Measurements from ENCODE around the gene DYNLT2B.
A peak's percentile ranks its signal among the peaks of the same experiment; 100 is the strongest.
"Not testable (repeated sequence)": the region's sequence is repeated elsewhere in the genome, so short reads cannot be mapped to it uniquely, and the experiment has no call there.

The DYNLT2B gene
- 0.35 to 0.48 reads per million in 2 donors for total RNA-seq

DNA sequence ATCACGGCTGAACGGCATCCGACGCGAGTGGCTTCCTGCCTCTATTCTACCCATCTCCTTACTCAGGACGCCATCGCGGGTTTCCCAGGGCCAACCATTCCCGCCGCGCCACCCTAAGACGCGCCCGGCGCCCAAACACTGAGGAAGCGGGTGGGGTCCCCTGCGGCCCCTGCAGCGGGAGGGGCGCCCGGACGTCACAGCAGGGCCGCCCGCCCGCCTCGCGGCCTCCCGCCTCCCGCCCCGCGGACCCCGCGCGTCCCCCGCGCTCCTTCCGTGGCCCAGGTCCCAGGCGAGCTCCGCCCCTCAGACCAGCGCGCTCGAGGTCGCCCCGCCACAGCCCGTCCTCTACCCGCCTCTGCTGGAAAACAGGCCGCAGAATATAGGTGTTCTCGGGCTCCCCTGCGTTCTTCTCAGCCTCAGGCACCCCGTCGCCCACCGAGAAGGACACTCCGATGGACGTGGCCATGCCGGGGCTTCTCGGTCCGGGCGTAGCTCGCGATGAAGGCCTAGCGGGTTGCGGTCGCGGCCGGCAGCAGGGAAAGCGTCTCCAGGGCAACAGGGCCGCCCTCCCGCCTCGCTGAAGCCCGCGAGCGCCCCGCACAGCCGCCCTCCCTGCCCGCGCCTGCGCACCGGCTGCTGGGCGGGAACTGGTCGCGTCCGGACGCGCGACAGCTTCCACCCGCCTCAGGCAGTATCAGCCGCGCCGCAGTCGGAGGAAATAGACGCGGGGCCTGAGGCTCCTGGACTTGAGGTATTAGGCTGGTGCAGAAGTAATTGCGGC lies at the start of gene DYNLT2B:
Gene DYNLT2B (minus strand): TSS at position 554 of the 781 bp plus-strand sequence. CDS start 88 bp downstream, at position 466.
- peak; percentile 79 for DNase-seq

DNA sequence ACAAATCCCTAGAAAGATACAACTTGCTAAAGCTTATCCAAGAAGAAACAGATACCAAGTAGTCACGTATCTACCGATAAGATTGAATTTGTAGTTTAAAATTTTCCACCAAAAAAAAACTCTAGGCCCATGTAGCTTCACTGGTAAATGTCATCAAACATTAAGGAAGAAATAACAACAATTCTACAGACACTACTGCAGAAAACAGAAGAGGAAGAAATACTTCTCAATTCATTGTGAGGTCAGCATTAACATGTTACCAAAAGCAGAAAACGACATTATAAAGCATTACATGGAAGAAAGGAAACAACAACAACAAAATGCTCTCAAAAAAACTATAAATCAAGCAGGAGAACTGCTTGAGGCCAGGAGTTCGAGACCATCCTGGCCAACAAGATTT lies 47.7 kb upstream of the DYNLT2B start:
- DNase-seq: no peak

DNA sequence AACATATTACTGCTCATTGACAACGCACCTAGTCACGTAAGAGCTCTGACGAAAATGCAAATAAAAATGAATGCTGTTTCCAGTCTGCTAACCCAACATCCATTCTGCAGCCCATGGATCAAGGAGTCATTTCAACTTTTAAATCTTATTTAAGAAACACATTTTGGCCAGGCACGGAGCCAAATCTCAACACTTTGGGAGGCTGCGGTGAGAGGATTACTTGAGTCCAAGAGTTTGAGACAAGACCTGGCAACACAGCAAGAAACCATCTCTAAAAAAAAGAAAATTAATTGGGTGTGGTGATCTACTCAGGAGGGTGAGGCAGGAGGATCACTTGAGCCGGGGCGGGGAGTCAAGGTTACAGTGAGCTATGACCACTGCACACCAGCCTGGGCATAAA lies 42.5 kb upstream of the DYNLT2B start:
- no peak for DNase-seq

DNA sequence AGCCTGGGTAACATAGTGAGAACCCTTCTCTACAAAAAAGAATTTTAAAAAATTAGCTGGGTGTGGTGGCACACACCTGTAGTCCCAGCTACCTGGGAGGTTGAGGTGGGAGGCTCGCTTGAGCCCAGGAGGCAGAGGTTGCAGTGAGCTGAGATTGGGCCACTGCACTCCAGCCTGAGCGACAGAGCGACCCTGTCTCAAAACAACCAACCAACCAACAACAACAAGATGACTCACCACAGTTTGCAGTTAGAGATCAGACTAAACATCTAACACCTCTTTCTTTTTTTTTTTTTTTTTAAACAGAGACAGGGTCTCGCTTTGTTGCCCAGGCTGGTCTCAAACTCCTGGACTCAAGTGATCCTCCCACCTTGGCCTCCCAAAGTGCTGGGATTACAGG lies 40.5 kb upstream of the DYNLT2B start:
- DNase-seq: not testable (repeated sequence)

DNA sequence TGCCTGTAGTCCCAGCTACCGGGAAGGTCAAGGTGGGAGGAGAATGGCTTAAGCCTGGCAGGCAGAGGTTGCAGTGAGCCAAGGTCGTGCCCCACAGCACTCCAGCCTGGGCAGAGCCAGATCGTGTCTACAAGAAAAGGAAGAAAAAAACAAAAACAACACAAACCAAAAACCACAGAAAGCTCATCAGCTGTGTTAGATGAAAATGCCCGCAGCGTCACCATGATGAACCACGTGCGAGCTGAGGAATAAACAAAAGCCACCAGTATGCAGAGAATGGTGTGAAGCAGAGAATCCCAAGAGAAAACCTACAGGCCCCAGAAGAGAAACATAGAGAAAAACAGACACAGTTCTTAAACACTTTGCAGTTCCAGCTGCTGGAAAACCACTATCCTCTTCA lies 39.9 kb upstream of the DYNLT2B start:
- DNase-seq: no peak

DNA sequence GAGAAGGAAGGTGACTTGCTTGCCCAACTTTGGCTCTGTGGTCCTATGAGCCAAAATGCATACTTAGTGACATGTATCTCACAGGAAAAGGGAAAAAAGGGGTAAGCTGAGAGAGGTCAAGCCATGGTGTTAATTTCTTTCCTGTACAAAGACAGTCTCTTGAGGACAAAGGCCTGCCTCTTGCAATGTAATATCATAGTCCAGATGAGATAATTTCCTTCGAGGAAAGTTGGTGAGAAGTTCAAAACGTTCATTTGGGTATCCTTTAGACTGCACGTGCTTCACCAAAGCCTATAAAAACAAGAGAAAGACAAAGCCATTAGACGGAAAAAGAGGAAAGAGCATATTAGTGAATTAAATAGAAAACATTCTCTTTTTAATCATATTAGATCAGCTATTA lies 38.5 kb upstream of the DYNLT2B start:
- no peak for DNase-seq

DNA sequence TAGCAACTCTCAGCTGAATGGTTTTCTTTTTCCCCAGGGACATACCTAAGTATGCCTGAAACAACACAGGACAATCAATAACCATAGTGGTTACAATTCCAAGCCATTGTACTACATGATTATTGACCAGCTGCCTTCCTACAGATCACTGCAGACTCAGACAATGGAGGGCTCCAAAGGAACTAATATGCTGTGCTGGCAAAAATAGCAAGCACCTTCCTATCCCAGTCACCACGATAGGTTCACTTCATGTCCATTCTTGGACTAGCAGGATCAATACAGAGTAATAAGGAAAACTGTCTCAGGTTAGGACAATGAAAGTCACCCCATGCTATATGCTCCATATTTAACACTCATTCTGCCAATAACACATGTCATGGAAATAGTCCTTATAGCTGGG lies 37.6 kb upstream of the DYNLT2B start:
- no peak for DNase-seq

DNA sequence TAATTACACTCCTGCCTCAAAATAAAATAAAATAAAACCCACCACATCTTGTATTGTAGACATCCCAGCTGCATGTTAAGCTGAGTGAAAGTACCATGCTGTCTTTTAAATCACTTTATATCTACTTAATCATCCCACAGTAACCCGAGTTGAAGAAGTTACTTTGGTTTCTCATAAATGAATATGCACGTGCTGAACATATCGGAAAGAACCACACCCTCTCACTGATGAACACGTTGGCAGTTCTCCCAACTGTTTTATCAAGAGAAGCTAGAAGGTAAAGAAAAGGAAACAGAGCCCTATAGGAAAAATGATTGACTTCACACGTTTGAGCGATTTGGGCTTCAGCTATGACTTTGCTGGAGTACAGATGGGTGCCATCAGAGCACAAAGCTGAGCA lies 36.1 kb upstream of the DYNLT2B start:
- DNase-seq: no peak

DNA sequence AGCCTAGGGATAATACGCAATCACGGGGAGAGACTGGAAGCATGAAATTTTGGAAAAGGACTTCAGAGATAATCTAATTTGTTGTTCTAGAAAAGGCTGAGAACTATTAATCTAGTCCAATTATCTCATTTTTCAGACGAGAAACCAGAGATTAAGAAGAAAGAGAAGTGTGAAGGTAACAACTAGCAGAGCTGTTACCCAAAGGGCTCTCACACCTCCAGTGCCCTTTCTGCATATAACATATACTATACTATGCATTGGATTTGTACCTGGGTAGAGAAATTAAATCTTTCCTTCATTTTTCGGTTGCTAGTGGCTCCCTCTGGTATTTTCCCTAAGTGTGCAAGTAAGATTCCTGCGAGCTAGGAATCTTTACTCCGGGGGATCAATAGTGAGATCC lies 33.5 kb upstream of the DYNLT2B start:
- DNase-seq: no peak

DNA sequence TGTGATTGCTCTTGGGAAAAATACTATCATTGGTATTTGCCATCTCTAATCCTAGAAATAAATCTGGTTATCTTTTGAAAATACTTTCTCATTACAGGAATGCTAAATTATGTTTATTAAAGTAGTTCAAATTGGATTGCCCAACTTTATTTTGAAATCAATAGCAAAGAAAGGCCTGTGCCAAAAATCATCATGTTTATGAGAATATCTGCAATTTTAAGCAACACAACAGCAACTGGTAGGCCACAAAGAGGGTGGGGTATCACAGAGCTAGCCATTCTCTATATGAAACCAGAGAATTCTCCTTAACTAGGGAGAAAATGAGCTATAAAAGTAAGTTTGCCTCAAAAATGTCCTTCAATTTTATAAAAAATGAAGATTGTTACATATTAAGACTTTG lies 32.0 kb upstream of the DYNLT2B start:
- DNase-seq: no peak

DNA sequence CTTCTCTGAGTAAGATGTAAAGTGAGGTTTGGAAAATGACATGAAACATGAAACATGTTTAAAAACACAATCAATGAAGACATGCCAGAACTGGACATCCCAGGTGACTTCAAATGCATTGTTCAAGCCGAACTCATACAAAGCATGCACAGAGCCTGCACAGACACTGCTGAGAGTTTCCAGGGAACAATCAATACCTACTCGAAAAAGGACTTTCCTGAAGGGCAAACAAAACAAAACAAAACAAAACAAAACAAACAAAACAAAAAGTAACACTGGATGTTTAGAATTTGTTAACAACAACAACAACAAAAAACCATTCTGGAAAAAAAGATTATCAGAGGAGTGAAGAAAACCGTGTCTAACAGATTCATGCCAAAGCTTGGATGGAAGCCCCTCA lies 30.7 kb upstream of the DYNLT2B start:
- DNase-seq: no peak

DNA sequence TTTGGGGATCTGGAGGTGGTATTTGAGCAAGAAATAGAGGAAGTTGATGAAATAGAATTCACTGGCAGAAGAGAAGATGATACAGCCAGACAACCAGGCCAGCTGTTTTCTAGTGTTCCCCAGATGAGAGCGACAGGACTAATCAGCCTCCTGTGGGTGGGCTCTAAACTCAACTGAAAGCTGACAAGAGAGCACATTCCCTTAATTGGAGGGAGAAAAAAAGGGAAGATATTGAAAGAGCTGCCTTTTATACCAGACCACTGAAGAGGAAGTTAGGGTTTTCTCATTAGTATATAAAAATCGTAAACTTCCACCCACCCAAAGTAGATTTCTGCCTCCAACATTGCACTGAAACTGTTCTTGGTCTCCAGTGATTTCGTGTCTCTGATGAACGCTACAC lies 26.6 kb upstream of the DYNLT2B start:
- DNase-seq: no peak

DNA sequence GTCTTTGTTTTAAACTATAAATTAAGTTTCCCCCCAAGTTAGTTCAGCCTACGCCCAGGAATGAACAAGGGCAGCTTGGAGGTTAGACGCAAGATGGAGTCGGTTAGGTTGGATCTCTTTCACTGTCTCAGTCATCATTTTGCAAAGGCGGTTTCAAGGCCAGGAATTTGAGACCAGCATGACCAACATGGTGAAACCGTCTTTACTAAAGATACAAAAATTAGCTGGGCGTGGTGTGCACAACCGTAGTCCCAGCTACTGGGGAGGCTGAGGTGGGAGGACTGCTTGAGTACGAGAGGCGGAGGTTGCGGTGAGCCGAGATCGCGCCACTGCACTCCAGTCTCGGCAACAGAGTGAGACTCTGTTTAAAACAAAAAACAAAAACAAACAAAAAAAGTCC lies 25.9 kb upstream of the DYNLT2B start:
- not testable (repeated sequence) for DNase-seq

DNA sequence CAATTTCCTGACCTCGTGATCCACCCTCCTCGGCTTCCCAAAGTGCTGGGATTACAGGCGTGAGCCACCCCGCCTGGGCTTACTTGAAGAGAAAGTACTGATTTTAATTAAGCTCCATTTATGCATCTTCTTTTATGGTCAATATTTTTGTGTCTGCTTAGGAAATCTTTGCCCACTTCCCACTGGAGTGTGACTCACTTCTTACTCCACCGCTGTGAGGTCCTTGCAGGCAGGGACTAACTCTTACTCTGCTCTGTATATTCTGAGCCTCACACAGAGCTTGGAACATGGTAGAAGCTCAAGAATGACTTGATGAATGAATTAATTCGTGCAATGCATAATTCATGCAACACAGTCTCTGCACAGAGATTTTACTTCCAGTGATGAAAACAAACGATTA lies 23.1 kb upstream of the DYNLT2B start:
- no peak for DNase-seq

DNA sequence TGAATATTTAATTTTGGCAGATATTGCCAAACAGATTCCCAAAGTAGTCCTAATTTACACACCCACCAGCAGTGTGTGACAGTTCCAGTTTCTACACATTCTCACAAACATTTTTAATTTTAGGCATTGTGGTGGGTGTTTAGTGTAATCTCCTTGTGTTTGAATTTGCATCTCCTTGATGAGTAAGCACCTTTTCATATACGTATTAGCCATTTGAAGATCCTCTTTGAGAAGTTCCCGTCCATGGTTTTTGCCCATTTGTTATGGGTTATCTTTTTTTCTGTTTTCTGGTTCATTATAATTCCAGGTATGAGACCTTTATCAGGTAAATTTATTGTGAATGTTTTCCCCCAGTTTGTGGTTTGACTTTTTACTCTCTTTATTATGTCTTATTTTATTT lies 22.4 kb upstream of the DYNLT2B start:
- no peak for DNase-seq

DNA sequence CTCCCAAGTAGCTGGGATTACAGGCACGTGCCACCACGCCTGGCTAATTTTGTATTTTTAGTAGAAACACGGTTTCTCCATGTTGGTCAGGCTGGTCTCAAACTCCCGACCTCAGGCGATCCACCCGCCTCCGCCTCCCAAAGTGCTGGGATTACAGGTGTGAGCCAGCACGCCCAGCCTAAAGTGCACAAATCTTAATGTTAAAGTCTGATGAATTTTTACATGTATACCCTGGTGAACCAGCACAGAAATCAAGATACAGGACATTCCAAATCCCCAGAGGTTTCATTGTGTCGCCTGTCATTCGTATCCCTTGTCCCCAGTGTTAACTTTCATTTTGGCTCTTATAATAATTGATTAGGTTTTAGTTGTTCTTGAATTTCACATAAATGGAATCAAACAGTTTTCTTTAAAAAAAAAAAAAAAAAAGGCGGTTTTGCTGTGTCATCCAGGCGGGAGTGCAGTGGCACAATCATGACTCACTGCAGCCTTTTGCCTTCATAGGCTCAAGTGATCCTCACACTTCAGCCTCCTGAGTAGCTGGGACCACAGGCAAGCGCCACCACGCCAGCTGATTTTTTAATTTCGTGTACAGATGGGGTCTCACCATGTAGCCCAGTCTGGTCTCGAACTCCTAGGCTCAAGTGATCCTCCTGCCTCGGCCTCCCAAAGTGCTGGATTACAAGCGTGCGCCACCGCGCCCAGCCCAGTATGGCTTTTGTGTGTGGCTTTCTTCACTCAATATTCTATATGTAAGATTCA lies 21.6 kb upstream of the DYNLT2B start:
- no peak for DNase-seq

DNA sequence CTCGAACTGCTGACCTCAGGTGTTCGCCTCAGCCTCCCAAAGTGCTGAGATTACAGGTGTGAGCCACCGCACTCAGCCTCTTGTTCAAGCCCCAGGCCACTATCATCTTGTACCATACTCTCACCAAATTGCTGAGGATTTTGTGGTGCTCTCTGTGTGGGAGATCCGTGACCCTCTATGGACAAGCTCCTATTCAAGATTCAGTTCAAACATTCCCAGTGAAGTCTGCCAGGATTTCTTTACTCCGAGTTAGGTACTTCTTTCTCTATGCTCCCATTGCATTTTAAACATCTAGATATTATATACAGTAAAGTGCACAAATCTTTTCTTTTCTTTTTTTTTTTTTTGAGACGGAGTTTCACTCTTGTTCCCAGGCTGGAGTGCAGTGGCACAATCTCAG lies 21.0 kb upstream of the DYNLT2B start:
- DNase-seq: no peak

DNA sequence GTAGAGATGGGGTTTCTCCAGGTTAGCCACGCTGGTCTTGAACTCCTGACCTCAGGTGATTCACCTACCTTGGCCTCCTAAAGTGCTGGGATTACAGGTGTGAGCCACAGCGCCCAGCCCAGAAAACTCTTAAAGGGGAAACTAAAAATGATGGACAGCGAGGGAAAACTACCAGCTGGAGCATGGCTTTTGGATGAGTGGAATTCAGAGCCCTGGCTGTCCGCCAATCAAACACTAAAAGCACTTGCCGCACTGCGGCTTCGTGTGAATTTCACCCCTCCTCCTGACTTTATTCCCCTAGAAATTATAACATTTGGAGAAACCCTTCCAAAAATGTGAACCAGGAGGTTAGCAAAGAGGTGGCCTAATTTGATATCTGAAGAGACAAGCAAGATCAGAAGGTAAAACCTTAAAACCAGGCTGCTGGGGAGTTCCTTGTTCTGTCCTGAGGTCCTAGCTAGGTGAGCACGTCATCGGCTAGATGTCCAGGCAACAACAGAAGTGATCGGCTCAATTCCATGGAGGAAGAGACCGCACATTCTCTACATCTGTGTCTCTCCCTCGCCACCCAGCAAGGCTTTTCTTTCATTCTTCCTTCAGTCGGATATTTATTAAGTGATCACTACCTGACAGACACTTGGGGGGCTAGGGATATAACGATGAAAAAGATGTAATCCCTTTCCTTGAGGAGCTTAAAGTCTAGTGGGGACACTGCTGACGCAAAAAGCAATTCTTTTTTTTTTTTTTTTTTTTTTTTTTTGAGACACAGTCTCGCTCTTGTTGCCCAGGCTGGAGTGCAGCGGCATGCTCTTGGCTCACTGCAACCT lies 18.5 kb upstream of the DYNLT2B start:
- DNase-seq: no peak

DNA sequence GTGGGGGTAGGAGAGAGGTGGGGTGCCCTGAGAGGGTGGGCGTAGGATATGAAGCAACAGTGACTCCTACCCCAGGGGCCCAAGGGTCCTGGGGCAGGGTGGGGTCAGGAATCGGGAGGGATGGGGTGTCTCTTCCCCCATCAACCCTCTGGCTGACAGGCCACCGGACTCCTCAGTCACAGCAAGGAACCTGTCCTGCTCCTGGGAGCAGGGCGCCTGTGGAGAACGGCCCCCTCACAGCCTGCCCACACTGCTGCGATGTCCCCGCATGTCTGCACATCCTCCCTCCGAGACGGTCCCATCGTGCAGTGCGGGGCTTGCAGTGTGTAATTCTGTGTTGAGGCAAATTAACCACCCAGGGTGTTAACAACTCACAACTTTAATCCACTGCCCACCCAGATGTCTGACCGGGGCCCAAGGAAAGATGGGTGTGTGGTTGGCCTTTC lies 17.5 kb upstream of the DYNLT2B start:
- no peak for DNase-seq

DNA sequence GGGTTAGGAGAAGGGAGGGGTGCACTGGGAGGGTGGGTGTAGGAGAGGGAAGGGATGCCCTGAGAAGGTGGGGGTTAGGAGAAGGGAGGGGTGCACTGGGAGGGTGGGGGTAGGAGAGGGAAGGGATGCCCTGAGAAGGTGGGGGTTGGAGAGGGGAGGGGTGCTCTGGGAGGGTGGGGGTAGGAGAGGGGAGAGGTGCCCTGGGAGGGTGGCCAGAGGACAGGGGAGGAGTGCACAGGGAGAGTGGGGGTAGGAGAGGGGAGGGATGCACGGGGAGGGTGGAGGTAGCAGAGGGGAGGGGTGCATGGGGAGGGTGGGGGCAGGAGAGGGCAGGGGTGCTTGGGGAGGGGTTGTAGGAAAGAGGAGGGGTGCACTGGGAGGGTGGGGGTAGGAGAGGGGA lies 16.9 kb upstream of the DYNLT2B start:
- no peak for DNase-seq

DNA sequence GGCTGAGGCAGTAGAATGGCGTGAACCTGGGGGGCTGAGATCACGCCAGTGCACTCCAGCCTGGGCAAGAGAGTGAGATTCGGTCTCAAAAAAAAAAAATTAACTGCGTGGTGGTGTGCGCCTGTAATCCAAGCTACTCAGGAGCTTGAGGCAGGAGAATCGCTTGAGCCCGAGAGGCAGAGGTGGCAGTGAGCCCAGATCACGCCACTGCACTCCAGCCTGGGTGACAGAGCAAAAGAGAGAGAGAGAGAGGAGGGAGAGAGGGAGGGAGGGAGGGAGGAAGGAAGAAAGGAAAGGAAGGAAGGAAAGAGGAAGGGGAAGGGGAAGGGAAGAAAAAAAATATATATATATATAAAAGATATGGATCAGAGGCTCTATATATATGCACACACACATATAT lies 14.1 kb upstream of the DYNLT2B start:
- DNase-seq: no peak

DNA sequence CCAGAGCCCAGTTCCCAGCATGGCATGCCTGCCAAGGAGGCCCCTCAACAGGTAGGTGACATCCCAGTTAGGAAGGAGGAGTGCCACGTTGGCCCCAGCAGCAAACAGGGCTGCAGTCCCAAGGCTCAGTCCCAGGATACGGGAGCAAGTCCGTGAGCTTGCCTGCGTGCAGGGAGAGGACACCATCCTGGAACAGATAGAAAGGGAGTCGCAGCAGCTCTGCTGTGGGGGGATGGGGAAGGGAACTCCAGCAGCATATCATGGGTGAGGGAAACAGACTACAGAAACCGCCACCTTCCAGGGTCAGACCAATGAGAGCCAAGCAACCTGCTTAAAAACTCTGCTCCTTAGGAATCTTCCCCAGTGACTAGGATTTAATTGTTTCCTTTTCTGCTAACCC lies 9.4 kb upstream of the DYNLT2B start:
- DNase-seq: no peak

DNA sequence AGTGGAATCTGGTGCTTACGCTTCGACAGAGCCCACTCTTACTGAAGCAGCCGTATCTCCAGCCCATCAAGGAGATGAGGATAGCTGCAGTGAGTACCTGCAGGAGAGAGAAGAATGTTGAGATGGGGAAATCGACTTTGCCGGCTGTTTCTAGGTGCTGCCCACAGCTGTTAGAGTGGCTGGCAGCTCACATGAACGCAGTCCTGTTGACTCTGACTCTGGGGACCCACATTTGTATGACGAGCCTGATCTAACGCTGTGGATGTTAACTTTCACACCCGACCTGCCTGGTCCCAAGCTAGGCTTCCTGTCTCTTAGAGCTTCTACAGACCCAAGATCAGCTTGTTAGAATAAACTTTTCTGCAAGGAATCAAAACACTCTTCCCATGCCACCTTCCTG lies 8.9 kb upstream of the DYNLT2B start:
- no peak for DNase-seq
